GM12872 (cell line): ENCODE data around the gene TRAF4.
A peak's percentile ranks its signal among the peaks of the same experiment; 100 is the strongest.

Experiments used
- CTCF ChIP-seq: IDR thresholded peaks from 3 replicates; pipeline ENCODE4 v1.5.1; 2011; ENCODE audit warnings: low read depth, mild to moderate bottlenecking, low read length, moderate library complexity; ENCODE audit not compliant: insufficient read depth

Gene TRAF4

GRCh38 chr17:28763137-28763799, 19.5 kb downstream of the TRAF4 start:
- TF ChIP-seq CTCF: no peak

- peak; percentile 80 for TF ChIP-seq CTCF
These were observed 20.0 kb downstream of the TRAF4 start for GRCh38 chr17:28763804-28764266.

- TF ChIP-seq CTCF: no peak
These were observed 21.2 kb downstream of the TRAF4 start for GRCh38 chr17:28765038-28765437.

GRCh38 chr17:28773736-28774135, 29.9 kb downstream of the TRAF4 start:
- TF ChIP-seq CTCF: no peak

- TF ChIP-seq CTCF: no peak
These were observed 30.4 kb downstream of the TRAF4 start for GRCh38 chr17:28774206-28774605.

- no peak for TF ChIP-seq CTCF
These were observed 33.4 kb downstream of the TRAF4 start for GRCh38 chr17:28777178-28777577.

GRCh38 chr17:28783161-28783560, 39.4 kb downstream of the TRAF4 start:
- TF ChIP-seq CTCF: no peak
